Activated effector memory CD4-positive, alpha-beta T cell treated with Interleukin-2 at 50 U/mL for 16 hours (primary cell): ENCODE results near the gene SEC22C.
A peak's percentile ranks its signal among the peaks of the same experiment; 100 is the strongest.

Source experiments
- DNase-seq: peaks from one replicate; pipeline ENCODE4 v3.0.0-alpha.2; 2020

The SEC22C gene

DNA sequence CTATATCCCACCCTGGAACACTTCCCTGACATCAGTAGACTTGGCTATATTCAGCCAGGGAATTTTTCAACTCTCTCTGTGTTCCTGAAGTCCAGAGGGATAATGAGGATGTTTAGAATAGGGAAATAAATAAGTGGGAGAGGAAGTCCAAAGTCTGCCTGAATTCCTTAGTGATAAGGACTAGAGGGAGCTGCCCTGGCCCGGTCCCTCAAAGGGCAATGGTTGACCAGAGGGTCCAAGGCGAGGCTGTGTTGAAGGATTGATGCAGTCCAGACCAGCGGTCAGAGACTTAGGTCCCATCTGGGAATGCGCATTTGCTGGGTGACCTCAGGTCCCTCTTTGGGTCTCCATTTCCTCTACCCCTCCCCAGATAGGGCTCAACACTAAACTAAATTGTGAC is 71.4 kb downstream of the SEC22C start:
- DNase-seq = no peak

DNA sequence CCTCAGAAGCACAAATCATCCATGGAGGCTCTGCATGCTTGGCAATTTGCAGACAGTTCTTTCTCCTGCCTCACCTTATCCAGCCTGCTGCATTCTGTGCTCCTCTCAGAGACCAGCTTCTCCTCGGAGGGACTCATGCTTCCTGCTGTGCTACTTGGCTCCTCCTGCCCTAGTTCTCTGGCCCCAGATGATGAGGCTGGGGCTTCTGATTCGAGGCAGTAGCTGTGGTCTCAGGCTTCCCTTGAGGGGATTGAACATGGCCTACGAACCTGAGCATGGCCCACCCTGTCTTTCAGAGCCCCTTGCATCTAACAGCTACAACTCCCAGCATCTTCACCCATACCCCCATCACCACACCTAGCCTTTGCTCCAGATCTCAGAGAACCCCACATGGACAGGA is 72.7 kb downstream of the SEC22C start:
- no peak for DNase-seq

DNA sequence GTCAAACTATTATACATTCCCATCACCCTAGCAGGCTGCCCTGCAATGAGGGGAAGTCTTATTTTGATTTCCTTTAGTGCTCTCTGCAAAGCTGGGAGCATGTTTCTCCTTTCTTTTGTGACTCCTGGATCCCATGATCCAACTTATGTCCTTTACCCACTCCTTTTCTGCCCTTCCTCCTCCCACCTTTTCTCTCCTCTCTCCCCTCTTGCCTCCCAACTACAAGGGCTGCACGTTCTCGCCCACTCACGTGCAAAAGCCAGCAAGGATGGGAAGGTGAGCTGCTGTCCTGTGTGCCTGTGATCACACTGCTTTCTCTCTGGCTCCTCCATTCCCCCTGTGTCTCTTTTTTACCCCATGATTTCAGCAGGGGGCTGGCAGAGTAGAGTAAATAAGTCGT is 73.2 kb downstream of the SEC22C start:
- no peak for DNase-seq

DNA sequence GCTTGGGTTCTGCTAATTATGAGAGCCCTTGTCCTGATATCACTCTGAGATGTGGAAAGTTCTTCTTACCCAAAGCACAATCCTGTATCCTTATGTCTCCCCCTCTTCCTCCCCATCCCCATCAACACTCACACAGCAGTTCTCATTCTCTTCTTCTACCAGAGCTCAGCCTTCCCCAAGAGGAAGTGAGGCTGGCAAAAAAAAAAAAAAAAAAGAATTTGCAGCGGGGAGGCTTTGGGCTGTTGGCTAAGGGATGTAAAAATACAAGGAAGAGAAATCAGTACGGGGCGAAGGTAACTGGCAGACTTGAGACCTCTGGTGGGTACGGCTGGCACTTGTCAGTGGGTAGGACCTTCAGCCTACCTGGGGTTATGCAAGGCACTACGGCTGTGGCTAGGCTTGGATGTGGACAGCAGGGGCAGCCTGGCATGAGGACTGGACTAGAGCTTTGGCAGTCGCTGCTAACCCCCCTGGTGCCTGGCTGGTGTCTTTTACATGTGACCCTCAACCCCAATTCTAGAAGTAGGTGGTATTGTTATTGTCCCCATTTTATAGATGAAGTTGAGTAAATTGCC is 73.9 kb downstream of the SEC22C start:
- DNase-seq = no peak

DNA sequence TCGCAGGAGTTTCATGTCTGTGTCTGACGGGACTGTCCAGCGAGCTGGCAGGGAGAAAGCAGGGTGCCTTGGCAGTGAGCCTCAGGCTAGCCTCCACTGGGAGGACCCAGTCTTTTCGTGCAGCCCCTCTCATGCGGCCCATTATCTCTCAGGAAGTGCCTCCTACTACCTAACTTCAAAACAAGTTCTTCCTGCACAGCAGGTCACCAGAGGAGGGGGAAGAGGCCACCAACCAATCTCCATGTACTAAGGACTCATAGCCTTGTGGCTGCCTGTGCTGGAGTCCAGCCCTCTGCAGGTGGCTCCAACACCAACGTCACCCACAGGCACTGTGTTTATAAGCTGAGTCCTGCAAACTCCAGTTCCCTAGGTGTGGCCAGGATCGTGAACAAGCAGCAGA is 74.5 kb downstream of the SEC22C start:
- no peak for DNase-seq

DNA sequence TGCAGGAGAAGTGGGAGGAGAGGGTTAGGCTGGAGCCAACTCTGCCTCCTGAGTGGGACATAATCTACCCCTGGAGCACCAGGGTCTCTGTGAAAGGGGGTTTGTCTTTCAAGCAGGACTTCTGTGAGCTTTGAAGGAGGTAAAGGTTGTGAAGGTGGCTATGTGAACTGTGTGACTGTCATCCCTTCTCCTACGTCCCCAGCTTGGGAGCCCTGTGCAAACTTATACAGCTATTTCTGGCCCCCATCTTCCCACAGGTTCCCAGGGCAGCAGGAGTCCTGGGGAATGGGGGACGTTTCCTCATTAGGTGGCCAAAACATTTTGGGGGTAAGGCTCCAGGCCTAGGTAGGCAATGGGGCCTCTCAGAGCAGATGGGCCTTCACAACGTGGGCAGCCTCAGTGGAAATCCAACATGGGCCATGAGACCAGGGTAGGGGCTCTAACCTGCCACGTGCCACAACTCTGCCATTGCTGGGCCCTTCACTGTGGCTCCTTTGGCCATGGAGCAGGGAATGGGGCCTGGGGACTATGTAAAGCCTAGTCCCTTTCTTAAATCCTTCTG is 75.8 kb downstream of the SEC22C start:
- no peak for DNase-seq

DNA sequence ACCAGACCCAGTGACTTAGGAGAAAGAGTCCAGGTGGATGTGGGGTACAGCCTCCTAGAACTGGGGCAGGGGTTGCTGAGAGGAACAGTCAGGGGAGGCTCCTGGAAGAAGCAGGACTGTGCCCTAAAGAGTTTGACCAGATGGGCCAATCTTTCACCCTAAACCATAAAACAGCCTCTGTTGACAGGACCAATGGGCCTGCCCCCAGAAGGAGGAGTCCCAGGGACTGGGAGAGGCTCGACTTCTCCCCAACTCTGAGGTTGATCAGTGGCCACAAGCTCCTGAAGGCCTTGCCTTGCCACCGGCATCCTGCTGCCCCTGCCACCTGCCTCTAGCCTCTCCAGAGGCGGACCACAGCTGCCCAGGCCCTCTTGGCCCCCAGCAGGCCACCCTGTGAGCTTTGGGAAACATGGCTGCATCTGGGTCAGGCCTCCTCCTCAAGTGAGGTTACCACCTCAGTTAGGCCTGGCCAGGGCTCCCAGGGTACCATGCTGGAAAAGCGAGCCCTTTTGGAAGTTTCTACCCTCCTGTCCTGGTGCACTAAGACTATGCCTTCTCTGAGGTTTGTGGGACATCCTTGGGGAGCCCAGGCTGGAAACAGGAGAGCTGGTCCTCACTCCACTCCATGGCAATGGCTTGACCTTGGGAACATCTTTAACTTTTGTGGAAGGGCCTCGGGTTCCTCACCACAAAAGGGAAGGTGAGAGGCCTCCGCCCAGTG is 76.5 kb downstream of the SEC22C start:
- no peak for DNase-seq

DNA sequence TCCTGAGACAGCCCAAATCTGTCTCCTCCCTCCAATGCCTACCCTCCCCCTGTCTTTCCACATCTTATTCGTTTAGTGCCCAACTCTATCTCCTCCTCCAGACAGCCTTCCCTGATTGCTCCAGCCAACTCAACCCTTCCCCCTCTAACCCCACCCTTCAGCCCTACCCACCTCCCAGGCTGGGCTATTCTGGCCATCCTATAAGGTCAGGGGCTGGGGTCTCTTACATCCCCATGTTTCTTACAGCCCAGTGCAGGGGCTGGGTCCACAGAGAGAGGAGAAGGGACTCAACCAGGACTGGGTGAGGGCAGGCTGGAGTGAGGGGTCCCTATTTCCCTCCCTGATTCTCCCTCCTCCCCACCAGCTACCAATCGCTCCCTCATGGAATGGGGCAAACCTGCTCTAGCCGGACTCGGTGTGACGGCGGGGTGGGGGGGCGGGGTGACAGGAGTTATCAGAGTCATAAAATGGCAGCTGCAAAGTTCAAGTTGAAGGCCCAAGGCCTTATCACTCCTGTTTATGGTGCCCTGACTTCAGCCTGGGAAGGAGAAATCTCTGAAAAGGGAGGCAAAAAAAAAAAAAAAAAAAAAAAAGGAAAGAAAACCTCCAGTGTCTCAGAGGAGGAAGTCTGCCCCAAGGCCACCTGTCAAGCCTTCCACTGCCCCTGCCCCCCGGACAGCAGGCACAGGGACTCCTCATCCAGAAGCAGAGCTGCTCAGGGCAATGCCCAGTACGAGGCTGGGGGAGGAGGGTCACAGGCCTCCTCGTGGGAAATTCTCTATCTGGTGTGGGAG is 77.2 kb downstream of the SEC22C start:
- DNase-seq = no peak

DNA sequence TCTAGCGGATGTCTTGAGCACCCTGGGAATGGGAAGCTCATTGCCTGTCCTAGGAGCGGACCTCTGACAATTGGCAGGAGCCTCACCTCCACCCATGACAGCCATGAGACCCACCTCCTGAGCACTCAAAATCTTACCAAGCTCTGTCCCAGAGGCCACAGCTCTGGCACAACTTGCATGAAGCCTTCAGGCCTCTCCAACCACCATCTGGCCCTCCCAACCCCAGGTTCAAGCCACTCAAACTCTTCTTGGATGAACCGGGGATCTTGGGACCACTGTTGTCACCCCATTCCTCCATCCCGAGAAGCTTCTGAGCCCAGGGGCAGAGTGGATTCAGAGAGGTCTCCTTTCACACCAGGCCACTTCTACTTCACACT is 77.8 kb downstream of the SEC22C start:
- DNase-seq = no peak

DNA sequence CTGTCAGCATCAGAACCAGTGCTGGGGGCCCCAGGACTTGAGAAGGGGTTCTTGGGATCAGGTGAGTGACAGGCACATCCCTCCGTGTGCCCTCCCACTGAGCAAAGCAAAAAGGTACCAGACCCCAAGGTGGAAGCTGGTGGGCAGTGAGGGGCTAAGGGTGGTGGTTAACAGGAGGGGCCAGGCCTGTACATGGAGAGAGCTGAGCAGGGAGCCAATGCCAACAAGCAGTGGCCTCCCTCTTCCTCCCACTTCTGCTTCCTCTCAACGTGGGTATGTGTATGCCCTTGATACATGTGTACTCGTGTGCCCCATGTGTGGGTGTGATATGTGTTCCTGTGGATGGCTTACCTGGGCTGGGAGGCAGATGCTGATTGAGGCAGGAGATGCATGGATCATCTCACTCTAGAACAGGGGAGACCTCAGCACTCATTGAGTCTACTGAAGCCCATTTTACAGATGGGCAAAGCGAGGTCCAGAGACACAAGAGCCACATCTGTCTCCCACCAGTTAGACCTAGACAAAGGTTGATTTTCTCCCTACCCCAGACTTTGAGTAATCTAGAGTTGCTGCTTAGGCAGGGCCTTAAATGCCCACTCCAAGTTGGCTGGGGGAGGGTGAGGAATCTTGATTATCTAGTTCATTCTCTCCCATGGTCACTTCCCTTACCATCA is 78.4 kb downstream of the SEC22C start:
- no peak for DNase-seq

DNA sequence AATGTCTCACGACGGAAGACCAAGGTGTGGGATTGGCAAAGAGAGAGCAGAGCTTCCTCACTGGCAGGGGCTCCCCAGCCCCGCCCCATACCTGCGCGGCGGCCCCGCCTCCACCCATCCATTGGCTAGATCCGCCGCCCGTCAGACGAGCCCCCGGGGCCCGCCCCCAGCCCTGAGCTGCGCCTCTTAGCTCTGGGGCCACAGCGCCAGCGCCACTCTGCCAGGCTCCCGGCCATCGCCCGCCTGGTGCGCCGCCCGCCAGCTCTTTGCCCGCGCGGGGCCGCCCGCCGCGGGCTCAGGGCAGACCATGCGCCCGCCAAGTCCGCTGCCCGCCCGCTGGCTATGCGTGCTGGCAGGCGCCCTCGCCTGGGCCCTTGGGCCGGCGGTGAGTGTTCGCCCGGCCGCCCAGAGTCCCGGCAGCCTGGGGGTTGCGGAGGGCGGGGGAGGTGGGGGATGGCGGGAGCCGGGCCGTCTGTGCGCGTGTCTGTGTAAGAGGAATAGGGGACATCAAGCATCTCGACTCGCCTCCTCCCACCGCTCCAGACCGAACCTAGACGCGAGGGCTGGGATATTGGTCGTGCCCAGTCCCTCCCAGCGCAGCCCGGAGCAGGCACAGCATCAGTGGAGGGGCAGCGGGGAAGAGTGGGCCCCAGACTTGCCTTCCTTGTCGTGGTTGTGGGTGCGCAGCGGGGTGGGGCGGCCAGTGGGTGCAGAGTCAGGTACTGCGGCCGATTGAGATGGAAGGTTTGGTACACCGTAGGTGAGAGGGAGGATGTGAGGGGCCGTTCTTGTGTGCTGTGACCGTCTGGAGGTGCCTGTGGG is 79.1 kb downstream of the SEC22C start, which contains the start of gene VIPR1:
Gene VIPR1 (plus strand): TSS at position 215 of the 822 bp plus-strand sequence. CDS start 93 bp downstream, at position 308.
- DNase-seq = peak; percentile 97

DNA sequence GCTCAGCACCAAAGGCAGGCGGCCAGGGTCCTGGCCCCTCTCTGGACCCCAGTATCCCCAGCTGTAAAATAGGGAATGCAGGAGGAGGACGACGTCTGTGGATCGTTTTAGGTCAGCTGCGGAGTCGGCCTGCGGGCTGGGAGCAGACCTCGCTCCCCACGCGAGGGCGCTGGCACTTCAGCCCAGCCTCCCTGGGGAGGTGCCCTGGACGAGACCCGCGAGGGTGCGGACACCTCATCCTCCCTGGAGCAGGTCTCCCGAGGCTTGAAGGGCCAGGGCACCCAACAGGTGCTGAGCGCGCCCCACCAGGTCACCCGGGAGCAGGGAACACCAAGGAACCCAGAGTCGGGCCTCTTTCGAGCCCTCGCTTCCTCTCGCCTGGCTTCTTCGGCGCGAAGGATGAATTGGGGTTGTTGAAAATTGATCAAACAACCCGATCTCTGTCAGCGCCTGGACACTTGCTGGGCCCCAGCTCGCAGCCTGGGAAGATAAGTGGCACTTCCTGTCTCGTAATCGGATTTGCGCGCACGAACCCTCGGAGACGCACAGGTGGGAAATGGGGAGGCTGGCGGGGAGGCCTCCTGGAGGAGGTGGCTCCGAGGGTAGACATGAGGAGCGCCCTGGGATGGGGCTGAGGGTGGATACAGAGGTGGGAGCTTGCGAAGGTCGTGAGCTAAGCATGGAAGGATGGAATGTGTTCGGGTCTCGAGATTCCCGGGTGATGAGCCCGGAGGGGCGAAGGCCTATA is 79.9 kb downstream of the SEC22C start:
- DNase-seq = peak; percentile 63

DNA sequence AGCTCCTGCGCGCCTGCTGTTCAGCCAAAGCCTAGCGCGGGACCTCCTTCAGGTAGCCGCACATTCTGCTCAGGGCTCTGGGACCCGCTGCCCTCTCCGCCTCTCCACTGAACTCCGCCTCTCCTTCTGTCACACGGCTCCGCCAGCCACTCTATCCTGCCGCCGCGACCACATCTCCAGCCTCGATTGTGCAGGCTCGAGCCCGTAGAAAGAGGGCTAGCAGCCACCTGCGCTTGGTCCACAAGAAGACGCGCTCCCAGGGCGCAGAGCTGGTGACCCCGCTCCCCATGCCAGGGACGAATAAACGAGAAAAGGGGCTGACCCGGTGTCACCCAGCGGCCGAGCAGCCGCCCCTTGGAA is 80.5 kb downstream of the SEC22C start:
- DNase-seq = no peak

DNA sequence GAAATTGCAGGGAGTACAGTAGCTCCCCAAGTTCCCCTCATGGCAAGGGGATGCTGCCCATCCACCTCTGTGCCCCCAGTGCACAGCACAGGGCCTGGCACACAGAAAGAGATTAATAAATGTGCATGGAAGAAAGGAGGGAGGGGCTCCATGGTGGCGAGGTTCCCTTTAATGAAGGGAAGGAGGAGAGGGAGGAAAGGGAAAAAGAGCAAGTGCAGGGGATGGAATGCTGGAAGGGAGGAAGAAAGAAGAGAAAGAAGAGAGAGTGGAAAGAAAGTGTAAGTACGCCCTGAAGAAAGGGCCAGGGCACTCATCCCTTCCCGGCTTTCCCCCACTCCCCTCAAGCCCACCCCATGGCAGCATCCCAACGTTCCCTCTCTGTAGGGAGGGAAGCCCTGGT is 80.9 kb downstream of the SEC22C start:
- DNase-seq = no peak

DNA sequence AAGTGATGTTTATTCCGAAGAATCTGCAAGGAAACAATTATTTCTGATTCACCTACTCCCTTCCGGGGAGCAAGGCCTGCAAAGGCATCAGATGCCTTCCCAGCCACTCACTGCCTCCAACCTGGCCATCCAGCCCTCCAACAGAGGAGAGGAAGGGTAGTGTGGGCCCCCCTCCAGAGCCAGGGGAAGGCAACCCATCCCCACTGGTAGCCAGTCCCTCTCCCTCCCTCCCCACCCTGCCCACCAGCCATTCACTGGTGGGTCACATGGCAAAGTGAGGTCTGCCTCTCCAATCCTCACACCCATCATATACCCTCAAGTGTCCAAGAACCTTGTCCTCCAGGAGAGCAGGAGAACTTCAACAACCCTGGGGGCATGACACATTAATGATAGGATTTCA is 81.7 kb downstream of the SEC22C start:
- DNase-seq = no peak

DNA sequence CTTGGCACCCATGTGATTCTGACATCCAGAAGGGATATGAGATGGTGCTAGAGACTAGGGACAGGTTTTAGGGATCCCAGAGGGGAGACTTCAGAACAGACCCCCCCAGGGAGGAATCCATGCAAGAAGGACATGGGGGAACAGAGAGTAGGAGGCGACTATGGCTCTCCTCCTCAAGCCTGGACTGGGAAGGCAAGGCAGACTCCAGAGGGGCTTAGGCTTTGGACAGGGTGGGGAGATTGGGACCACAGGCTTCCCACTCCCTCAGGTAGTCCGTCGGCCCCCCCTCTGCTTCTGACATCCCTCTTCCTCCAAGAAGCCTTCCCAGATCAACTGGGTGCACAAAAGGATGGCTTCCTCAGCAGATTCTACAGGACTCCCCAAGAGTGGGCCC is 82.3 kb downstream of the SEC22C start:
- DNase-seq = no peak

DNA sequence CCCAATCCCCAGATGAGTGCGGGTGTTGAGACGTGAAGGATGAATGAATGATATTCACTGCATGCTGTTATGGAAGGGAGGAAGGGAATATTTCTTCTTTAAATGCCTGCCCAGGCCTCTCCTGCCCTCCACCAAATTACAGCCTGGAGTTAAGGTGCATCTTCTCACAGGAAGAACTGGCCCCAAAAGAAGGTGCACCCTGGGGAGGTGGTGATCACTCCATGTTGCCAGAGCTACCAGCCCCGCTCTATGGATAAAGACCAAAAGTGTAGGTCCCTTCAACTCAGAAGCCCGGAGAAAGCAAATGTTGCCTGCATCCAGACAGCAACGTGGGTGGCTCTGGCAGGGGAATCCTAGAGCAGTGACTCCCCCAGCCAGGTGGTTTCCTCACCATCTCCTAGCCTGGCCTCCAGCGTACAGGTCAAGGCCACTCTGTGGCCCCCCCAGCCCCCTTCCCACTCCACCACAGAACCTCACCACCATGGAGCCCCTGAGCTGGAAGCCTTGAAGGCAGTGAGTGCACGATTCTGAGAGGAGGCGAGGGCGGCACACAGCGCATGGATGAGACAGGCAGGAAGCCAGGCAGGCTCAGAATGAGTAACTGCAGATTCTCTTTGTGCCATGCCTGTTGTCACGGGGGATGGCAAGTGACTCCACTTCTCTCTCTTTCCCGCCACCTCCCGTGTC is 82.8 kb downstream of the SEC22C start:
- no peak for DNase-seq

DNA sequence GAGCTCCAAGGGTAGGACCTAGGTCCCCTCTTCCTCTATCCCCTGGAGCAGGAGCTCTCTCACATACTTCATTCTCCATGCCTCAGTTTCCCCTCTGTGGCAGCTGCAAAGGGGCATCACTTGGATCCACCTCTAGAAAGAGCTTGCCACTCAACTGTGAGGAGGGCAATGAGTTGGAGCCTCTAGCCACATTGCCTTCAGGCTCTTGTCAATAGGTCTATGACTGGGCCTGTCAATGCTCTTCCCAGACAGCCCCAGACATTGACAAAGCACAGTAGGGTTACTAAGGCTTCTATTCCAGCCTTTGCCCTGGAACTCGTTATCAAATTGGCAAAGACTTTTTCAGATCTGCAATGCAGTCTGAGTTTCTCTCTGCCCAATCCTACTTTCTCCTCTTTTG is 83.7 kb downstream of the SEC22C start:
- DNase-seq = no peak
